ENCODE measurements around the gene ENKUR.

DNA sequence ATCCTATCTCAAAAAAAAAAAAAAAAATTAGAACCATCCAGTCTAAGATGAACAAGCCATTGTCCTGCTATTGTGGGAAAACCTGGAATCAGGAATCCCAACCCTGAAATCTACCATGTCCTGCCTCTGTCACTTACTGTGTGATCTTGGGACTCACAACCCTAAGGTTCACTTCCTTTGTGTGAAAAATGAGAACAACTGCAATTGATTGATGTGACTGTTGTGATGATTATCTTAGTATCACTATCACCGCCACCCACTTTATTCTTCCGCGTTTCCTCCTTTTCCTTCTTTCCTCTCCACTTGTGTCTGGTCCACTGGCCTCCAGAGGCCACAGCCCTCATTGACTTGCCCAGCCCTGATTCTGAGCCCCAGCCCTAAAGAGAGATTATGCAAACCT, 50.9 kb downstream of the ENKUR start:
- TF ChIP-seq ELF1 (IDR thresholded peaks at IDR 0.05; ENCODE audit: borderline replicate concordance, low read depth) (no peak), ZNF274 (IDR thresholded peaks at IDR 0.05; ENCODE audit: low read depth, low read length) (no peak), CEBPB (IDR thresholded peaks at IDR 0.05; ENCODE audit: low read depth) (no peak), EZH2 (IDR thresholded peaks at IDR 0.05) (no peak), YY1 (IDR thresholded peaks at IDR 0.05; ENCODE audit: extremely low read depth, insufficient replicate concordance, low read depth, low read length) (no peak), SIN3A (IDR thresholded peaks at IDR 0.05; ENCODE audit: low read depth) (no peak), EZH2phosphoT487 (IDR thresholded peaks at IDR 0.05; ENCODE audit: borderline replicate concordance) (no peak), POLR2AphosphoS5 (IDR thresholded peaks at IDR 0.05; ENCODE audit: low read depth, low read length) (no peak), RAD21 (IDR thresholded peaks at IDR 0.05; ENCODE audit: low read depth) (no peak)
- TF ChIP-seq, protein P1, sequence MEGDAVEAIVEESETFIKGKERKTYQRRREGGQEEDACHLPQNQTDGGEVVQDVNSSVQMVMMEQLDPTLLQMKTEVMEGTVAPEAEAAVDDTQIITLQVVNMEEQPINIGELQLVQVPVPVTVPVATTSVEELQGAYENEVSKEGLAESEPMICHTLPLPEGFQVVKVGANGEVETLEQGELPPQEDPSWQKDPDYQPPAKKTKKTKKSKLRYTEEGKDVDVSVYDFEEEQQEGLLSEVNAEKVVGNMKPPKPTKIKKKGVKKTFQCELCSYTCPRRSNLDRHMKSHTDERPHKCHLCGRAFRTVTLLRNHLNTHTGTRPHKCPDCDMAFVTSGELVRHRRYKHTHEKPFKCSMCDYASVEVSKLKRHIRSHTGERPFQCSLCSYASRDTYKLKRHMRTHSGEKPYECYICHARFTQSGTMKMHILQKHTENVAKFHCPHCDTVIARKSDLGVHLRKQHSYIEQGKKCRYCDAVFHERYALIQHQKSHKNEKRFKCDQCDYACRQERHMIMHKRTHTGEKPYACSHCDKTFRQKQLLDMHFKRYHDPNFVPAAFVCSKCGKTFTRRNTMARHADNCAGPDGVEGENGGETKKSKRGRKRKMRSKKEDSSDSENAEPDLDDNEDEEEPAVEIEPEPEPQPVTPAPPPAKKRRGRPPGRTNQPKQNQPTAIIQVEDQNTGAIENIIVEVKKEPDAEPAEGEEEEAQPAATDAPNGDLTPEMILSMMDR (IDR thresholded peaks at IDR 0.05 in 2 of 3, conservative IDR thresholded peaks at IDR 0.05 in 1 of 3; ENCODE audit: borderline replicate concordance in 1 of 3, insufficient read depth in 1 of 3, low read depth in 2 of 3, low read length in 2 of 3) = no peak
- TF ChIP-seq, protein P2, sequence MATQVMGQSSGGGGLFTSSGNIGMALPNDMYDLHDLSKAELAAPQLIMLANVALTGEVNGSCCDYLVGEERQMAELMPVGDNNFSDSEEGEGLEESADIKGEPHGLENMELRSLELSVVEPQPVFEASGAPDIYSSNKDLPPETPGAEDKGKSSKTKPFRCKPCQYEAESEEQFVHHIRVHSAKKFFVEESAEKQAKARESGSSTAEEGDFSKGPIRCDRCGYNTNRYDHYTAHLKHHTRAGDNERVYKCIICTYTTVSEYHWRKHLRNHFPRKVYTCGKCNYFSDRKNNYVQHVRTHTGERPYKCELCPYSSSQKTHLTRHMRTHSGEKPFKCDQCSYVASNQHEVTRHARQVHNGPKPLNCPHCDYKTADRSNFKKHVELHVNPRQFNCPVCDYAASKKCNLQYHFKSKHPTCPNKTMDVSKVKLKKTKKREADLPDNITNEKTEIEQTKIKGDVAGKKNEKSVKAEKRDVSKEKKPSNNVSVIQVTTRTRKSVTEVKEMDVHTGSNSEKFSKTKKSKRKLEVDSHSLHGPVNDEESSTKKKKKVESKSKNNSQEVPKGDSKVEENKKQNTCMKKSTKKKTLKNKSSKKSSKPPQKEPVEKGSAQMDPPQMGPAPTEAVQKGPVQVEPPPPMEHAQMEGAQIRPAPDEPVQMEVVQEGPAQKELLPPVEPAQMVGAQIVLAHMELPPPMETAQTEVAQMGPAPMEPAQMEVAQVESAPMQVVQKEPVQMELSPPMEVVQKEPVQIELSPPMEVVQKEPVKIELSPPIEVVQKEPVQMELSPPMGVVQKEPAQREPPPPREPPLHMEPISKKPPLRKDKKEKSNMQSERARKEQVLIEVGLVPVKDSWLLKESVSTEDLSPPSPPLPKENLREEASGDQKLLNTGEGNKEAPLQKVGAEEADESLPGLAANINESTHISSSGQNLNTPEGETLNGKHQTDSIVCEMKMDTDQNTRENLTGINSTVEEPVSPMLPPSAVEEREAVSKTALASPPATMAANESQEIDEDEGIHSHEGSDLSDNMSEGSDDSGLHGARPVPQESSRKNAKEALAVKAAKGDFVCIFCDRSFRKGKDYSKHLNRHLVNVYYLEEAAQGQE (IDR thresholded peaks at IDR 0.05; ENCODE audit: low read depth) = no peak

Data from HCT116 (cell line).